ENCODE measurements around the gene CD6.
A peak's percentile ranks its signal among the peaks of the same experiment; 100 is the strongest.

CD6 gene

GRCh38 chr11:61009392-61010275 lies 38.2 kb downstream of the CD6 start:
- Histone ChIP-seq H3K4me3 (ENCODE audit: insufficient read length, low read depth) (no peak overlapping the region), H3K27me3 (ENCODE audit: insufficient read depth, insufficient read length) (peaks cover 30% of the 10 kb centered on the region), H3K9ac (ENCODE audit: insufficient read length, low read depth) (no peak overlapping the region), H3K9me3 (ENCODE audit: insufficient read depth, low read length) (no peaks in the 10 kb centered on the region), H3K36me3 (ENCODE audit: insufficient read depth, insufficient read length, low read length) (no peaks in the 10 kb centered on the region), H3K4me1 (ENCODE audit: insufficient read depth, insufficient read length) (peaks cover 38% of the 10 kb centered on the region)
- no peak for TF ChIP-seq SUZ12 (IDR thresholded peaks at IDR 0.05; ENCODE audit: extremely low read depth, insufficient read depth, insufficient read length)
- no peak for TF ChIP-seq ZNF274 (IDR thresholded peaks at IDR 0.05; ENCODE audit: low read depth, low read length)
- no peak for TF ChIP-seq YY1 (IDR thresholded peaks at IDR 0.05; ENCODE audit: insufficient read depth, insufficient read length)
- no peak for DNase-seq (ENCODE audit: low read depth, low spot score)

- H3K36me3 ChIP-seq (ENCODE audit: insufficient read depth, insufficient read length, low read length), result no peaks in the 10 kb centered on the region
- peaks cover 34% of the 10 kb centered on the region for H3K4me1 ChIP-seq (ENCODE audit: insufficient read depth, insufficient read length)
- H3K9ac ChIP-seq (ENCODE audit: insufficient read length, low read depth), result no peak overlapping the region
- H3K9me3 ChIP-seq (ENCODE audit: insufficient read depth, low read length), result no peaks in the 10 kb centered on the region
- no peak overlapping the region for H3K4me3 ChIP-seq (ENCODE audit: insufficient read length, low read depth)
- no peak for TF ChIP-seq SUZ12 (IDR thresholded peaks at IDR 0.05; ENCODE audit: extremely low read depth, insufficient read depth, insufficient read length)
- no peak for TF ChIP-seq ZNF274 (IDR thresholded peaks at IDR 0.05; ENCODE audit: low read depth, low read length)
- no peak for TF ChIP-seq YY1 (IDR thresholded peaks at IDR 0.05; ENCODE audit: insufficient read depth, insufficient read length)
- DNase-seq (ENCODE audit: low read depth, low spot score), result no peak
- H3K27me3 ChIP-seq (ENCODE audit: insufficient read depth, insufficient read length), result peaks cover 30% of the 10 kb centered on the region
Measured at GRCh38 chr11:61010466-61011228, 39.2 kb downstream of the CD6 start.

DNA sequence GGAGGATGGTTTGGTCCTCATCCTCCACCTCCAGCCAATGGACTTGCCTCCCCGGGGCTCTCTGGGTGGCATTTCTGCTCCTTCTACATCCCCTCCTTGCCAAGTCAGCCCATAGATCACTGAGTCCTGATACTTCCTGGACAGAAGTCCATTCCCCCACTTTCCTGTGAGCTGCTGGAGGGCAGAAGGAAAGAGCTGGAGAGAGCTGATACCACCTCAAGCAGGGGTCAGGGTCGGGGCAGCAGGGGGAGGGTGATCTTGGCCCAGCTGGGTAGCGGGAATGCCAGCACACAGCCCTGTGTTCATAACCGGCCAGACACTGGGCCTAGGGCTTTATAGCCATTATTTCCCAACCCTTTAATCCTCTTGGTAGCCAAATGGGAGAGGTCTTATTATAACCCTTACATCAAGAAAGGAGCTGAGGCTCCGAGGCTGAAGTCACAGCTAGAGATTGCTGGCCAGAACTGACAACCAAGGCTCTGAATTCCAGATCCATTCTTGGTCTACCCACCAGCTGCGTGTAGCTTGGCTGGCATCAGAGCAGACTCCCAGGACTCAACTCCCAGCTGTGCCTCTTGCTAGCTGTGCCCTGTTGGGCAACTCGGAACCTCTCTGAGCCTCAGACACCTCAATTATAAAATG lies 39.9 kb downstream of the CD6 start:
- no peak for TF ChIP-seq SUZ12 (IDR thresholded peaks at IDR 0.05; ENCODE audit: extremely low read depth, insufficient read depth, insufficient read length)
- TF ChIP-seq ZNF274 (IDR thresholded peaks at IDR 0.05; ENCODE audit: low read depth, low read length), result no peak
- no peak for TF ChIP-seq YY1 (IDR thresholded peaks at IDR 0.05; ENCODE audit: insufficient read depth, insufficient read length)
- Histone ChIP-seq H3K27me3 (ENCODE audit: insufficient read depth, insufficient read length) (peaks cover 24% of the 10 kb centered on the region), H3K9ac (ENCODE audit: insufficient read length, low read depth) (no peak overlapping the region), H3K9me3 (ENCODE audit: insufficient read depth, low read length) (no peaks in the 10 kb centered on the region), H3K4me3 (ENCODE audit: insufficient read length, low read depth) (no peak overlapping the region), H3K36me3 (ENCODE audit: insufficient read depth, insufficient read length, low read length) (no peaks in the 10 kb centered on the region), H3K4me1 (ENCODE audit: insufficient read depth, insufficient read length) (peaks cover 33% of the 10 kb centered on the region)
- no peak for DNase-seq (ENCODE audit: low read depth, low spot score)

GRCh38 chr11:61011950-61012736 lies 40.7 kb downstream of the CD6 start:
- no peak overlapping the region for H3K4me3 ChIP-seq (ENCODE audit: insufficient read length, low read depth)
- peak; percentile 39 for DNase-seq (ENCODE audit: low read depth, low spot score)
- peak overlapping the region; percentile 1 for H3K9ac ChIP-seq (ENCODE audit: insufficient read length, low read depth)
- no peak for TF ChIP-seq ZNF274 (IDR thresholded peaks at IDR 0.05; ENCODE audit: low read depth, low read length)
- TF ChIP-seq SUZ12 (IDR thresholded peaks at IDR 0.05; ENCODE audit: extremely low read depth, insufficient read depth, insufficient read length), result no peak
- TF ChIP-seq YY1 (IDR thresholded peaks at IDR 0.05; ENCODE audit: insufficient read depth, insufficient read length), result no peak
- peaks cover 16% of the 10 kb centered on the region for H3K27me3 ChIP-seq (ENCODE audit: insufficient read depth, insufficient read length)
- 0 out of 2 replicates have a peak, but pooled peaks cover 3% of the 10 kb centered on the region for H3K9me3 ChIP-seq (ENCODE audit: insufficient read depth, low read length)
- peaks cover 28% of the 10 kb centered on the region for H3K4me1 ChIP-seq (ENCODE audit: insufficient read depth, insufficient read length)
- no peaks in the 10 kb centered on the region for H3K36me3 ChIP-seq (ENCODE audit: insufficient read depth, insufficient read length, low read length)

GRCh38 chr11:61012737-61013215 lies 41.3 kb downstream of the CD6 start:
- peaks cover 28% of the 10 kb centered on the region for H3K4me1 ChIP-seq (ENCODE audit: insufficient read depth, insufficient read length)
- TF ChIP-seq YY1 (IDR thresholded peaks at IDR 0.05; ENCODE audit: insufficient read depth, insufficient read length) (no peak), ZNF274 (IDR thresholded peaks at IDR 0.05; ENCODE audit: low read depth, low read length) (no peak), SUZ12 (IDR thresholded peaks at IDR 0.05; ENCODE audit: extremely low read depth, insufficient read depth, insufficient read length) (no peak)
- DNase-seq (ENCODE audit: low read depth, low spot score), result no peak
- no peak overlapping the region for H3K9ac ChIP-seq (ENCODE audit: insufficient read length, low read depth)
- 0 out of 2 replicates have a peak, but pooled peaks cover 3% of the 10 kb centered on the region for H3K9me3 ChIP-seq (ENCODE audit: insufficient read depth, low read length)
- no peak overlapping the region for H3K4me3 ChIP-seq (ENCODE audit: insufficient read length, low read depth)
- no peaks in the 10 kb centered on the region for H3K36me3 ChIP-seq (ENCODE audit: insufficient read depth, insufficient read length, low read length)
- H3K27me3 ChIP-seq (ENCODE audit: insufficient read depth, insufficient read length), result peaks cover 12% of the 10 kb centered on the region

- no peak for DNase-seq (ENCODE audit: low read depth, low spot score)
- no peak overlapping the region for H3K4me3 ChIP-seq (ENCODE audit: insufficient read length, low read depth)
- H3K9ac ChIP-seq (ENCODE audit: insufficient read length, low read depth), result no peak overlapping the region
- 0 out of 2 replicates have a peak, but pooled peaks cover 3% of the 10 kb centered on the region for H3K9me3 ChIP-seq (ENCODE audit: insufficient read depth, low read length)
- TF ChIP-seq SUZ12 (IDR thresholded peaks at IDR 0.05; ENCODE audit: extremely low read depth, insufficient read depth, insufficient read length) (no peak), ZNF274 (IDR thresholded peaks at IDR 0.05; ENCODE audit: low read depth, low read length) (no peak), YY1 (IDR thresholded peaks at IDR 0.05; ENCODE audit: insufficient read depth, insufficient read length) (no peak)
- H3K27me3 ChIP-seq (ENCODE audit: insufficient read depth, insufficient read length), result no peaks in the 10 kb centered on the region
- peaks cover 15% of the 10 kb centered on the region for H3K4me1 ChIP-seq (ENCODE audit: insufficient read depth, insufficient read length)
- H3K36me3 ChIP-seq (ENCODE audit: insufficient read depth, insufficient read length, low read length), result no peaks in the 10 kb centered on the region
Measured at GRCh38 chr11:61018059-61018458, 46.6 kb downstream of the CD6 start.
